Measurements from ENCODE around the gene CPA5. TPM values are rescaled to one million over a fixed set of nuclear protein-coding genes. Genes with fewer than 3 reads are reported as not detected.

CPA5 gene
- total and polyA plus RNA-seq, 3 donors from 2014 or later, result 11.5 to 59.4 (median 46.7) TPM

DNA sequence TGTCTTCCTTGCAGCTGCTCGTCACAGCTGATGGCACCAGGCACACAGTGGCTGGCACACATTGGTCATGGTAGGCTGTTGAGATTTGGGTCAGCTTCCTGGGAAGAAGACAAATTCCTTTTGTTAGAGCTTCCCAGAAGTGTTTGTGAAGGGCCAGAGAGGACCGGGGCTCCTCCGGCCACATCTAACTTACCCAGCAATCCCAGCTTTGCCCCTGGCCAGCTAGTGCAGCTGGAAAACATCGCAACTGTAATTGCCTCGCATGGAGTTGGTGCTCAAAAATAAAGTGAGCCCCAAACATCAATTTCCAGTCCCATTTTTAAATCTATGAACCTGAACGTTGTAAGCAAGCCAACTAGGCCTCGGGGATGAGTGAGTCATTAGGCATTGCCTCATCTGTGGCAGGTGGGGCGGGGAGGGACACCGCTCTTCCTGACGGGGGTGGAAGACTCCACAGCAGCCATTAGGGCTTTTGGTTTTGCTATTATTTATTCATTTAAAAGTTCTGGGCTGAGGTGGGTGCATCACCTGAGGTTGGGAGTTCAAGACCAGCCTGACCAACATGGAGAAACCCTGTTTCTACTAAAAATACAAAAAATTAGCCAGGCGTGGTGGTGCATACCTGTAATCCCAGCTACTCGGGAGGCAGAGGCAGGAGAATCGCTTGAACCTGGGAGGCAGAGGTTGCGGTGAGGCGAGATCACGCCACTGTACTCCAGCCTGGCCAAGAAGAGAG lies 12.4 kb downstream of the CPA5 start:
- no peaks in the 10 kb centered on the region for H3K9me3 ChIP-seq
- H3K27ac ChIP-seq, result peak overlapping the region in 1 of 2 donors; percentile 60
- DNase-seq, result no peak
- TF ChIP-seq CTCF (IDR thresholded peaks at IDR 0.05), result no peak
- TF ChIP-seq POLR2A (IDR thresholded peaks at IDR 0.05), result no peak
- no peaks in the 10 kb centered on the region for H3K36me3 ChIP-seq (ENCODE audit: low read depth, missing control alignments)
- H3K4me3 ChIP-seq, result no peak overlapping the region
- peaks cover 11% of the 10 kb centered on the region for H3K4me1 ChIP-seq
- H3K27me3 ChIP-seq, result no peaks in the 10 kb centered on the region
- intact Hi-C loops (cut with DNase I; ENCODE audit: low total_unique reads), result no loop called here
- 77 to 82% methylated on average over 16 of the region's 16 CpGs for WGBS, 2 donors

- H3K27ac ChIP-seq, result no peak overlapping the region
- DNase-seq, result no peak
Measured at GRCh38 chr7:130358471-130358870, 13.9 kb downstream of the CPA5 start.

GRCh38 chr7:130359276-130359857 lies 14.8 kb downstream of the CPA5 start:
- intact Hi-C loops (cut with DNase I; ENCODE audit: low total_unique reads), result no loop called here

More at GRCh38 chr7:130358471-130358870, 13.9 kb downstream of the CPA5 start:
- H3K9me3 ChIP-seq, result no peaks in the 10 kb centered on the region
- no peak overlapping the region for H3K4me3 ChIP-seq
- intact Hi-C loops (cut with DNase I; ENCODE audit: low total_unique reads), result no loop called here
- 88 to 94% methylated on average over 3 to 4 of the region's 4 CpGs for WGBS, 2 donors
- H3K27me3 ChIP-seq, result no peaks in the 10 kb centered on the region
- TF ChIP-seq CTCF (IDR thresholded peaks at IDR 0.05), result no peak
- no peak for TF ChIP-seq POLR2A (IDR thresholded peaks at IDR 0.05)
- H3K36me3 ChIP-seq (ENCODE audit: low read depth, missing control alignments), result no peaks in the 10 kb centered on the region
- peaks cover 11% of the 10 kb centered on the region for H3K4me1 ChIP-seq

DNA sequence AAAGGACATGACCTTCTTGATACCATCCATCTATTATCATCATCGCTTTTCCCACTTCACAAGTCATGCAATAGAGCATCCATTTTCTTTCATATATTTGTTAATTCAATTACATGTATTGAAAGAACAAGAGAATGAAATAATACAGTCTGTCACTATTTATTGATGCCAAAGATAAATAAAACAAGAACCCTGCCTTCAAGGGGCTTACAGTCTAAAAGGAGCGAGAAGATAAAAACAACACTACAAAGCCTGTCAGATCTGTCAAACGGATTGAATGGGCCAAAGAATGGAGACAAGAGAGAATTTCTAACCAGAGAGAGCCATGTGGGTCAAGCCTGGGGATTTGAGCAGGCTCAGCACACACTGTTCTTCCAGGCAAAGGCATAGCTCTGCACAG lies 15.9 kb downstream of the CPA5 start:
- 95 to 99% methylated on average over 3 of the region's 3 CpGs for WGBS, 2 donors
- H3K36me3 ChIP-seq (ENCODE audit: low read depth, missing control alignments), result no peaks in the 10 kb centered on the region
- peaks cover 15% of the 10 kb centered on the region for H3K4me1 ChIP-seq
- TF ChIP-seq CTCF (IDR thresholded peaks at IDR 0.05), result no peak
- intact Hi-C loops (cut with DNase I; ENCODE audit: low total_unique reads), result no loop called here
- no peaks in the 10 kb centered on the region for H3K9me3 ChIP-seq
- no peak overlapping the region for H3K4me3 ChIP-seq
- DNase-seq, result no peak
- H3K27ac ChIP-seq, result no peak overlapping the region
- no peaks in the 10 kb centered on the region for H3K27me3 ChIP-seq

More at GRCh38 chr7:130359276-130359857, 14.8 kb downstream of the CPA5 start:
- H3K36me3 ChIP-seq (ENCODE audit: low read depth, missing control alignments), result no peaks in the 10 kb centered on the region
- no peak for DNase-seq
- no peaks in the 10 kb centered on the region for H3K27me3 ChIP-seq
- no peak overlapping the region for H3K4me3 ChIP-seq
- TF ChIP-seq POLR2A (IDR thresholded peaks at IDR 0.05), result no peak
- TF ChIP-seq CTCF (IDR thresholded peaks at IDR 0.05), result no peak
- peaks cover 11% of the 10 kb centered on the region for H3K4me1 ChIP-seq
- 95 to 100% methylated on average over 5 of the region's 5 CpGs for WGBS, 2 donors
- no peaks in the 10 kb centered on the region for H3K9me3 ChIP-seq
- no peak overlapping the region for H3K27ac ChIP-seq

Data from testis (tissue), 3 donors.